Fibroblast of the conjunctiva (primary cell): ENCODE results near the gene GOLGA2.
"Not testable (repeated sequence)": the region's sequence is repeated elsewhere in the genome, so short reads cannot be mapped to it uniquely, and the experiment has no call there.

Experiments used
- DNase-seq: peaks from one replicate; pipeline ENCODE4 v3.0.0-alpha.2; 2010; ENCODE audit warnings: low read depth

GOLGA2 gene

DNA sequence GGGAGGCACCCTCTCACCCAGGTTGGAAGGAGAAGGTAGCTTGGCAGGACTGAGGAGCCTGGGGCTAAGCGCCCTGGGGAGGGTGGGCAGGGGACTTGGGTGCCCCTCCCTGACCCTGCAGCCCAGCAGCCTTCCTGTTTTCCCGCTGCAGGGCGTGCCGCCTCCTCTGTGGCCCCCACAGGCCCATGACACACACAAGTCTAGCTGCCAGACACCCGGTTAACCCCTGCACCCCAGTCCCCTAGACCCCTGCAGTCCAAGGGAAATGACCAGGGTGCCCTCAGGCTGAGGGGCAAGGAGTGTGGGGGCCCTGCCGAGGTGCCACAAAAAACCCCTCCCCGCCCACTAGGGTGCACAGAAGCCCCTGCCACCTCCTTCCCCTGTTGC, 33.0 kb downstream of the GOLGA2 start:
- no peak for DNase-seq

DNA sequence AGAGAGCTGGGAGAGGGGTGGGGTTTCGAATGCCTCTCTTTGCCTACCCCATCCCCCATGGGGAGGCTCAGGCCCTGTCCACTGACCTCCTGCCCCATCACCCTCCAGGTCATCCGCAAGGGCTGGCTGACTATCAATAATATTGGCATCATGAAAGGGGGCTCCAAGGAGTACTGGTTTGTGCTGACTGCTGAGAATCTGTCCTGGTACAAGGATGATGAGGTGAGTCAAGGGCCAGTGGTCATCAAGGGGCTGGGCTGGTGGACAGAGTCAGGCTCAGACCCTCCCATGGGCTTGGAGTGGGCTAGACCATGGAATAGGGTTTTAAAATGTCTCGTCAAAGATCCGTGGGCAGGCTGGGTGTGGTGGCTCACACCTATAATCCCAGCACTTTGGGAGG, 33.7 kb downstream of the GOLGA2 start:
- no peak for DNase-seq

DNA sequence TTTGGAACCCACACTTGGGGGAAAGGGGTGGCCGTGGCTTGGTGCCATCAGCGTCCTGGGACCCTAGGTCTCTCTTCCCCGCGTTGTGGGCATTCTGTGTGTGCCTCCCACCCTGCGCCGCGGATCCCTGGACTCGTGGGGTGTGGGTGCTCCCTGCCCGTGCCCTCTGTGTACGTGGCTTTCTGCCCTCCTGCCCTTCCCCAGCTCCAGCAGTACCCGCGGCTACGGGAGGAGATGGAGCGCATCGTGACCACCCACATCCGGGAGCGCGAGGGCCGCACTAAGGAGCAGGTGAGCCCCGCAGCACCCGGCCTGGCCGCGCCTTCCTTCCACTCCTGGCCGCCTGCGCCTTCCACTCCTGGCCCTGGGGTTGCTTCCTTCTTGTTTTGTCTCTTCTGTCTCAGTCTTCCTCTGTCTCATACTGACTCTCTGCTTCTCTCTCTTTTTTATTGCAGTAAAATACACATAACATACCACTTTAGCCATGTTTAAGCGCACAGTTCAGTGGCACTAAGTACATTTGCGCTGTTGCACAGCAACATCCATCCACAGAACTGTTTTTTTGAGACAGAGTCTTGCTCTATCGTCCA, 41.9 kb downstream of the GOLGA2 start:
- DNase-seq, result no peak

DNA sequence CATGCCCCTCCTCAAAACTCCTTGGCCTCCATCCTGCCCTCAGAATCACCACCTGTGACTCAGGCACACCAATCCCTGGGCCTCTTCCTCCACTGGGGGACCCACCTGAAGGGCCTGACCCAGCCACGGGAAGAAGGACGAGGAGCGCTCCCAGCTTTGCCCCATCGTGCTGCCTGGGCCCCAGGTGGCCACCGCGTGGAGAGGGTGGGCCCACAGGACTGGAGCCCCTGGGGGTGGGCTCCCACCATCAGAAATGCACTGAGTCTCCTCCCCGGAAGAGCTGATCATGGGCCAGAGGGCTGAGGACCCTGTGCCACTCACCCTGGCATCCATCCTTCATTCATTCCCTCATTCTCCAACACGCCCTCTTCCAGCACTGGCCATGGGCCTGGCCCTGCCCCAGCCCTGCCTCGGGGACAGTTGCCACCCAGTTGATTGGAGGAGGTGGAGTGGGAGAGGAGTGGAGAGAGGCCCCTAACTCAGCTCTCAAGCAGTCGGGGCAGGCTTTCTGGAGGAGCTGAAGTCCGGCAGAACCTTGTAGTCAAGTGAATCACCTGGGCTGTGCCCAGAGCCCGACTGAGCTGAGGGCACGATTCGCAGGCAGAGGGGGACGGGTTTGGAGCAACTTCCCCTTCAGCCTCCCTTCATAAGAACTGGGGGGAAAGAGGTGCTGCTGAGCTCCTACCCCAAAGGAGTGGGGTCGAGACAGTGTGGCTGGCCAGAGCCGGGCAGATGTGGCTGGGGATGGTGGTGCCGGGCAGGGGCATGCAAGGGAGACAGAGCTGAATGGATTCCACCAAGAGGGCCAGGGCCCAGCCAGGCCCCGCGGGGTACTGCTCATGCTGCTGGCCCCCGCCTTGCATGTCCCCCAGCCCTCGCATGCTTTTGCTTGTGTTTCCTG, 43.0 kb downstream of the GOLGA2 start:
- DNase-seq, result no peak

DNA sequence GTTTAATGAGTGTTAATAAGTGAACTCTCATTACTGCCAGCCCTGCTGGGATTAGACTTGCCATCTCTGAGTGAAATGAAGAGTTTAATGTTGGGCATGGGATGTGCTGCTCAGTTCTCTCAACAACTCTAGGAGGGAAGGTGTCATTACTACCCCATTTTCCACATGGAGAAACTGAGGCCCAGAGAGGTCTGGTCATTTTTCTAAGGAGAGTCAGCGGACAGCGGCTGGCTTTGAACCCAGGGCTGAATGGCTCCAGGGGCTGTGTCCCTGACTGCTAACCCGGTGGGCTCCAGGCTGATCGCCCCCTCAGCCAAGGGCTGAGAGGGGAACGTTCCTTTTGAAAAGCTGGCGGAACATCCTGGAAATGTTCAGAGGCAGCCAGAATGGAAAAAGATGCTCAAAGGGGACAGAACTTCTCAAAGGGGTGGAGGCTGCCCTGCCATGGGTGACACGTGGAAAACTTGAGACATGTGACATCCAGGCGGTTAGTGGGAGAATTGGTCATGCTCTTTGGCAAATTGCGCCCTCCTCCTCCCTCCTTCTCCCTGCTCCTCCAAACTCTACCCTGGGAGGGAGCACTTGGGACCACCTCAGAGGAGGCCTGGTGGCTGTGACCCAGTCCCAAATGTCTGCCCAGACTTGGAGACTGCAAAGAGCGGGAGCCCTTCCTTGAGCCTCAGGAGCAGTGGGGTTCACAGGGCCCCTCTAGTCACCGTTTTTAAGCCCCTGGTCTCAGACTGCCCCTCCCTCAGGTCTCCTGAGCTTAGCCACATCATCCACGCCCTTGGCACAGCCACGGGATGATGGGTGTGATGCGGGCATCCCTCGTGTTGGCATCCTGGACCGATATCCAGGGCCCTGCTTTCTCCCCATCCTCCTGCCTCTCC, 43.9 kb downstream of the GOLGA2 start:
- DNase-seq, result no peak

DNA sequence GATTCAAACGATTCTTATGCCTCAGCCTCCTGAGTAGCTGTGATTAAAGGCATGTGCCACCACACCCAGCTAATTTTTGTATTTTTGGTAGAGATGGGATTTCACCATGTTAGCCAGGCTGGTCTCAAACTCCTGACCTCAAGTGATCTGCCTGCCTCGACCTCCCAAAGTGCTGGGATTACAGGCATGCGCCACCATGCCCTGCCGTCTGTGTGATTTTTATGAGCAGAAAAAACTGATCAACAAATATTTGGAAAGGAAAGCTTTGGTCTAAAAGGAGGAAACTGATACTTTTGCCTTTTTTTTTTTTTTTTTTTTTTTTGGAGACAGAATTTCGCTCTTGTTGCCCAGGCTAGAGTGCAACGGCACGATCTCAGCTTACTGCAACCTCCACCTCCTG, 44.9 kb downstream of the GOLGA2 start:
- DNase-seq, result not testable (repeated sequence)

DNA sequence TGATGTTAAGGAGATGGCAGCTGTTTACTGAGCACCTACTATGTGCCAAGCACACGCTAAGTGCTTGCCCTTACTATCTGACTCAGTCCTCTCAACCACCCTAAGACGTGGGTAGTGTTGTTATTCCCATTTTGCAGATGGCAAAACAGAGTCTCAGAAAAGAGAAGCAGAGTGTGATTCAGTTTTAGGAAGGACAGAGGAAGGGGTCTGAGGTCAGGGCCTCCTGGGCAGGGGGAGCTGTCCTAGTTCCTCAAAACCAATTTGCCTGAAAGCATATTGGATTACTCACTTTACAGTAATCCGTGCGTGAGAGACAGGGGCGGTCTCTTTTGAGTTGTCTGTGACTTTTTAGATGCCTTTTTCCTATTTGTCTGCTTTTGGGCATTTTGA, 49.4 kb downstream of the GOLGA2 start:
- no peak for DNase-seq

DNA sequence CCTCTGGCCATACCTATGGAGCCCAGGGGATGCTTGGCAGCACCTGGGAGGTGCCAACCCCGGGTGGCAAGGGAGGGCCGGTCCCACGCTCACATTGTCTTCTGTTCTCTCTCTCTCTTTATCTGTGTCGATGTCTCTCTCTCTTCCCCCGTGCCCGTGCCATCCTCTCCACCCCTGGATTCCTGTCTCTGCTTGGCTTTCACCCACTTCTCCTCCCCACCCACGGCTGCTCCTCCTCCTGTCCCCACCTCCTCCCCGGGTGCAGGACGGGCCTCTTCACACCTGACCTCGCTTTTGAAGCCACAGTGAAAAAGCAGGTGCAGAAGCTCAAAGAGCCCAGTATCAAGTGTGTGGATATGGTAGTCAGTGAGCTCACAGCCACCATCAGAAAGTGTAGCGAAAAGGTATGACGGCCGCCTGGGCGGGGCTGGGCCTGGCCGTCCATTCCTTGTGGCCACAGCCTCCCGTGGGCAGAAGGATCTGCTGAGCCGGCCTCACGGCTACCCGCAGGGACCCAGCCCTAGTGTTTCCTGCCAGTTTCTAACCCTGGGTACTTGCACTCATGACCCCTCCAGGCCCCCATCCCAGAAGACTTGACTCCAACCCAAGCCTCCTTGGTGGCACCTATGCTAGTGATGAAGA, 49.9 kb downstream of the GOLGA2 start:
- no peak for DNase-seq

DNA sequence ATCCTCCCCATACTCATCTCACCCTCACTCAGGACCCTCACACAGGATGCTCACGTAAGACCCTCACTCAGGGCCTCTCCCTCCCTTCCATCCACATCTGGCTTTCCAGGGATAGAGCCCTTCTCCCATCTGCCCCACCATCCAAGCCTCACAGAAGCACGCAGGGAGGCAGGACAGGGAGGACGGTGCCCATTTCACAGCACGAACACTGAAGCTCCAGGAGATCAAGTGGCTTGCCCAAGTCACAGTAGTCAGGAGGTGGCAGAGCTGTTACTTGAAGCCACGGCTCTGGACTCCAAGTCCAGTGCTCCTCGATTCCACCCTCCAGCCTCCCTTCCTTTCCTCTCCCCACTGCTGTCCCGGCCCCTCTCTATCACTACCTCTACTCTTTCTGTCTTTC, 50.9 kb downstream of the GOLGA2 start:
- DNase-seq, result no peak

DNA sequence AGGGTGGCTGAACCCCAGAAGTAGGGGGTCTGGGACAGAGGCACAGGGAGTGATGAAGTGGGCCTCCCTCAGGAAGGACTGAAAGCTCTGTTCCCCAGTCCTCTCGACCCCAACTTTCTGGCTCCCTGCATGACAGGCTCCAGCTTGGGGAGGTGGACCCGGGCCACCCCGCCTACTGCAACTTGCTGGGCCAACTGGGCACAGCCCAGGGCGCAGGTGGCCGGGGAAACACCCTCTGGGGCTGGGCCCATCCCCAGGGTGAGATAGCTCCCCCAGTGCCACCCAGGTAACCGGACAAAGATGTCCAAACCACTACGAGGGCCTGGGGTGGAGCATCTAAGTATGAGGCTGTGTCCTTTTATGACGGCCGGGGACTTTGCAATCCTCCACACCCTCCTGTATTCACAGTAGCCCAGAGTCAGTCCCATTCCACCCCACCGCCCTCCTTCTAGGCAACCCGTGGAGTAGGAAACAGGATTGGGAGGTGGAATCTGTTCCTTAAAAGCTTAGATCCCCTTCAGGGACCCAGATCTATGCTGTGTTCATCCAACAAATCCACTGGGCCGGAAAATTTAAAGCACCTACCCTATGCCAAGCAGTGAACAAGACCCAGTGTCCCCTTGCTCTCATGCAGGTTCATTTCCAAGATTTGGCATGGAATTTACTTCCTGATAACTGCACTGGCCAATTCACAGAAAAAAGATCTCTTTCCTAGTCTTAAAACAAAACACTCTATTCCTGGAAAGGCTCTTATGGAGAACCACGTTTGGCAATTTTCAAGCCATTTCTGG, 52.7 kb downstream of the GOLGA2 start:
- DNase-seq, result no peak

DNA sequence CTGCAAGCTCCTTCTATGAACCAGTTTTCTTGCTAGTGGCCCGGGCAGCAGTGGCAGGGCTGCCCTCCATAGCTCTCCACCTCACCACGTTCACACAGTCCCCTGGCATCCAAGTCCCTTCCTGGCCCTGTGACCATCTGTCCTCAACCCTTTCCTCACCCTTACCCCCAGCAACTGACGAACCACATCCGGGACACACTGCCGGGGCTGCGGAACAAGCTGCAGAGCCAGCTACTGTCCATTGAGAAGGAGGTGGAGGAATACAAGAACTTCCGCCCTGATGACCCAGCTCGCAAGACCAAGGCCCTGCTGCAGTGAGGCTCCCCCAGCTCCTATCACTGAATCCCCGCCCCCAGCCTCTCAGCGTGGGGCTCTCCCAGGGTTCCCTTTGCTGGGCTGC, 53.8 kb downstream of the GOLGA2 start:
- DNase-seq, result no peak

DNA sequence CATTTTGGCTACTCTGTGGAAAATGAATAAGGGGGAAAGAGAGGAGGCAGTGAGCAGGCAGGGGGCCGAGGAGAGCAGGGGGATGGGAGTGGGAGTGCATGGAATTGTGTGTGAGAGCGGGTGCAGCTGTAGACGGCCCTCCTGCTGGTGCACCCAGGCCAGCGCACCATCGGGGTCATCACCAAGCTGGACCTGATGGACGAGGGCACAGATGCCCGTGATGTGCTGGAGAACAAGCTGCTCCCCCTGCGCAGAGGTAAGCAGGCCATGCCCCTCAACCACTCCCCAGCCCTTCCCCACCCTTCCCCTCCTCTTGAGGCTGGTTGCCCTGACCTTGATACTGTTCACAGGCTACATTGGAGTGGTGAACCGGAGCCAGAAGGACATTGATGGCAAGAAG, 56.0 kb downstream of the GOLGA2 start:
- DNase-seq, result no peak

DNA sequence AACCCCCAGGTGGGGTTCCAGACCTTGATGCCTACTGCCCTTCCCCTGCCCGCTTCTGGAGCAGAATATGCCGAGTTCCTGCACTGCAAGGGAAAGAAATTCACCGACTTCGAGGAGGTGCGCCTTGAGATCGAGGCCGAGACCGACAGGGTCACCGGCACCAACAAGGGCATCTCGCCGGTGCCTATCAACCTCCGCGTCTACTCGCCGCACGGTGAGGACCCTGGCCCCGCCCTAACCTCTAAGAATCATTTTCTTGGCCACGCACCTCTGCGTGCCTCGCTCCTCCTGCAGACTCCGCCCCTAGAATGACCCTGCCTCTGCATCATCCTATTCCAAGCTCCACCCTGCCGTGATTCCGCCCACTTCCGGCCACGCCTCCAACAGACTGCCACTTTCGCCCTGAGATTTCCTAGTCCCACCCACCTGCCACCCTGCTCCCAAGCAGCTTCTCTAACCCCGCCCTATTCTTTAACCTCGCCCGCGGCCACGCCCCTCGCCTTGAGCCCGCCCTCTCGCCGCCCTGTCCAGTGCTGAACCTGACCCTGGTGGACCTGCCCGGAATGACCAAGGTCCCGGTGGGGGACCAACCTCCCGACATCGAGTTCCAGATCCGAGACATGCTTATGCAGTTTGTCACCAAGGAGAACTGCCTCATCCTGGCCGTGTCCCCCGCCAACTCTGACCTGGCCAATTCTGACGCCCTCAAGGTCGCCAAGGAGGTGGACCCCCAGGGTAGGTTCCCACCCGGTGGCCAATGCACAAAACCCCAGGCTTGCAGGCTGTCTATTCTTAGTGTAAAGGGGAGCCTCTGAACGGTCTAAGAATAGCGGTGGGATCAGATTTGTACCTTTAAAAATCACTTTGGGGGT, 57.1 kb downstream of the GOLGA2 start:
- DNase-seq, result peak; percentile 29

DNA sequence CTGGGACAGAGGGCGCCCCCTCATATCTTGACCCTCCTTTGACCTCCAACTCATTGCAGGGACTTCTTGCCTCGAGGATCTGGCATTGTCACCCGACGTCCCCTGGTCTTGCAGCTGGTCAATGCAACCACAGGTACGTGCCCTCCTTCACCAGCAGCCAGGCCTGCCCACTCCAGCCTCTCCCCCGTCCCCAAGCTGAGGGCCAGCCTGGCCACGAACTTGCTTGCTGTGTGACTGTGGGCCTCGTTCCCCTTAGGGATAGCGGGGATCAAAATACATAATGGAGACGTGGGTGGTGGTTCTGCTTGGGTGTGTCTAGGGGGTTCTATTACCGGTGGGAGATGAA, 57.7 kb downstream of the GOLGA2 start:
- no peak for DNase-seq

DNA sequence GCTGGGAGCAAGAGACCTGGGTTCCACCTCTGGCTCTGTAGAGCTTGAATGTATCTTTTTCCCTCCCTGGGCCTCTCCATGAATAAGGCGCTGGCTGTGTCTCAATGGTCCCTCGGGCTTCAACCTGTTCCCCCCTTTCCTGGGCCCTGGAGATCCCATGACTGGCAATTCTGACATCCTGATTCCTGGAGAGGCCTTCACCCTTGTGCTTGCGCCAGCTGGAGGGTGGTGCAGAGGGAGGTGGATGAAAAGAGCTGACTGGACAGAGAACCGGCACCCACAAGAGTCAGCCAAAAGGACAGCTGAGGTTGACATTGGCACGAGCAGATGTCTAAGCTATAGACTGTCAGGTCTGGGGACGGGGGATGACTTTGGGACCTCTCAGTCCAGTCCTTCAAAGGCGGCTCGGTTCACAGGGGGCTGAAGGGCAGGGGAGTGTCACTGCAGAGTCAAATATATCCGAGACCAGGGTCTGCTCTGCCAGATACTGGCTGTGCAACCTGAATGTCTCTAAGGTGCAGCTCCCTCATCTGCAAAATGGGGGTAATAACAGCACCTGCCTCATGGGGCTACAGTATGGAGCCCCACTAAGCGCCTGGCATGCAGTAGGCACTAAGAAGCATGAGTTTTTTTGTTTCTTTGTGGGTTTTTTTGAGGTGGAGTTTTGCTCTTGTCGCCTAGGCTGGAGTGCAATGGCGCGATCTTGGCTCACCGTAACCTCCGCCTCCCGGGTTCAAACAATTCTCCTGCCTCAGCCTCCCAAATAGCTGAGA, 58.8 kb downstream of the GOLGA2 start:
- no peak for DNase-seq

DNA sequence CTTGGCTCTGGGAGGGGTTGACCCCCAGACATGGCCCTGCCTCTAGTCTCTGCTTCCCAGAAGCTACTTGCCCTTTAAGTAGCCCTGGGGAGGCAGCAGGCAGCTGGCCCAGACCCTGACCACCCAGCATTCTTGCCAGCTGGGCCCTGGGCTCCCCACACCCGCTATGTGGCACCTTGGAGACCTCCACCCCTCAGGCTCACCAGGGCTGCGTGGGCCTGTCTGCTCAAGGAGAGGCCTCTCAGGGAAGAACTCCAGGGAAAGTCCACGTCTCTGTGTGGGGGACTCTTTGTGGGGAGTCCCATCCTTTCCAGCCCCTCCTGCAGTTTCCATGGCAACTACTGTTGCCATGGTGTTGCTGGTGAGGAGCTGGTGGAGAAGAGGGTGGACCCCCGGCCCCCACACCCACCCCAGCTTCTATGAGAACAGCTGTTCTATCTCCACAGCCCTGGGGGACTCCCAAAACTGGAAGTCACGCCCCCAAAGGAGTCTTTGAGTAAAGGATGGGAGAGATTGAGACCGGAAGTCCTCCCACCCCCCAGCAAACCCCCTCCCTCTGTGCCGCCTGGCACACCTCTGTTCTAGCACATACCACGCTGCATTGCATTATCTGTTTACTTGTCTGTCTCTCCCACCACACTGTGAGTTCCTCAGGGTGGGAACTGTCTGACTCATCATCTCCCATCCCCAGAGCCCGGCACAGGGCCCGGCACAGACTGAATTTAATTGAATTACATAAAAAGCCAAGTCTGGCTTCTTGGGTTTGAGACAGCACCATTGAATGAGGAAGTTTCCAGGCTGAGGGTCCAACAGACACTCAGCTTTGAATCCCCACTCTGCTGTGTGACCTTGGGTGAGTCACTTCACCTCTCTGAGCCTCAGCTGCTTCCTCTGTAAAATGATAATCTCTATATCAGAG, 60.1 kb downstream of the GOLGA2 start:
- peak; percentile 45 for DNase-seq

DNA sequence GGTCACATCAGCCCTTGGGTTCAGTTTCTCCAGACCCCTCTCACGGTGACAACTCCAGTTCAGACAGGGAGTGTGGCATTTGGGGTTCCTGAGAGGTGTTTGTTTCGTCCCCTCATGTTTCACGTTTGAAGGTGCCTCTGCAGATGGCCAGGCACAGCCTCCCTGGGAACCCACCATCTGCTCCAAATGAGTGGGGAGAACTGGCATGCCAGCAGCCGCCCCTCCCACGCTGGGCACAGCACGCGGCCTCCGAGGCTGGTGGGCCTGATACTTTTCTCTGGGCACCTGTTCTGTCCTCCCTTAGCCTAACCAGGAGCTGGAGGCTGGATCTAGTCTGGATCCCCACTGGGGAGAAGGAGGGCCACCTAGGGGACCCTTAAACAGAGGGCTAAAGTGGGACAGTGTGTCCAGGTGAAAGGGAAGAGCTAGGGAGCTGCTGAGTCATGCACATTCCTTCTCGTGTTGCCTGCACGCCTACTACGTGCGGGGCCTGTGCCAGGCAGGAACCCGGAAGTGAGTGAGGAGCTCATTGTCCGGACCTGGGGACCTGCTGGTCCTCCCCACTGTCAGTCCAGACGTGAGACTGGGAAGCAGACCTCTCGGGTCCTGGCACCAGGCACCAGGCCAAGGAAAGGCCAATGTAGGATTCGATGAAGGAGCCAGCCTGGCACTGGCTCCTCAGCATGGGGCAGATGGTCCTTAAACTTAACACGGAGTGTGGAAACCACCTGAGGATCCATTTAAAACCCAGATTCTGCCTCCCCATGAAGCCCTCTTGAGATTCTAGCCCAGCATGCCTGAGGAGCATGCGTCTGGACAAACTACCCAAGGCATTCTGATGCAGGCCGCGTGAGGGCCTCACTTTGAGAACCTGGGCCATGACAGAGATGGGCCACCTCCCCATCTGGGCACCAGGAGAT, 61.0 kb downstream of the GOLGA2 start:
- no peak for DNase-seq
